HG02870 (cell line): ENCODE data around the gene TNXB.
"Not testable (repeated sequence)": the region's sequence is repeated elsewhere in the genome, so short reads cannot be mapped to it uniquely, and the experiment has no call there.

Source experiments
- ATAC-seq: cut with Tn5 transposase; IDR thresholded peaks from one replicate; pipeline ENCODE4 v1.9.1; 2021; ENCODE audit warnings: mild to moderate bottlenecking, moderate library complexity; ENCODE audit not compliant: unreplicated experiment

The TNXB gene

DNA sequence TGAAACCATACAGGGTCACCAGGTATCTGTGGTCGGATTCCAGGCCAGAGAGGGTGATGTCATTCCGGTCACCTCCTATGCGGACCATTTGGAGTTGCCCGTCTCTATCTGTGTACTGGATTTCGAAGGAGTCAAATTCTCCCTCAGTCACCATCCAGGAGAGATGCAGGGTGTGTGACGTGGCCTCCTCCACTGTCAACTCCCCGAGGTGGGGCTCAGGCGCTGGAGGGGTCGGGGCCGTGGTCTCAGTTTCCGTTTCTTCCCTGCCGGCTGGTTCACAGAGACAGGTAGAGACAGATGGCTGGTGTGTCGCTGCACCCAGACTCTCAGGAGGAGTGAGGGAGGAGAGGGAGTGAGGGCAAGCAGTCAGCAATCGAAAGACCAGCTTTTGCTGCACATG, 40.3 kb downstream of the TNXB start:
- no peak for ATAC-seq

GRCh38 chr6:32068315-32068714, 40.8 kb downstream of the TNXB start:
- ATAC-seq, result not testable (repeated sequence)

DNA sequence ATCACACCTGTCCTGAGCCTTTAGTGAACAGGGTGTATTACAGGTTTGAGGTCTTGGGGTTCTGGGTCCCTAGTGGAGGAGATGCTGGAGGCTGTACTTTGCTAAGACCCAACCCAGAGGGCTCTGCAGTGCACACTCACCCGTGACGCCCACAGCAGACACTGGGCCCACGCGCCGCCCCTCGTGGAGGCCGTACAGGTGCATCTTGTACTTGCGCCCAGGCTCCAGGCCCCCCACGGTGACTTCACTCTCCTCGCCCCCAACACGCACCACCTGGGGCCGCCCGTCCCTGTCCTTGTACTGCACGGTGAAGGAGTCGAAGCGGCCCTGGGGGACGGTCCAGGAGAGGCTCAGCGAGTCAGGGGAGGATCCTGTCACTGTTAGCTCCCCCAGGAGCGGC, 41.6 kb downstream of the TNXB start:
- ATAC-seq, result not testable (repeated sequence)

DNA sequence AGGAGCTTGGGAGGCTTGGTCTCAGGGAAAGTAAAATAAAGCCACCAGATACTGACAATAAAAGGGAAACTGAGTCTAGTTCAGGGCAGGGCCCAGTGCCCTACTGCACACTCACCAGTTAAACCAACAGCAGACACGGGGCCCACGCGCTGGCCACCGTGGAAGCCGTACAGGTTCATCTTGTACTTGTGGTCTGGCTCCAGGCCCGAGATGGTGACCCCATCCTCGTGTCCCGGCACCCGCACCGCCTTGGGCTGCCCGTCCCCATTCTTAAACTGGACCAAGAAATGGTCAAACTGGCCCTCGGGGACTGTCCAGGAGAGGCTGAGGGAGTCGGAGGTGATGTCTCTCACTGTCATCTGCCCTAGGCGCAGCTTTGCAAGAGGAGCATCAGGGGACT, 44.4 kb downstream of the TNXB start:
- ATAC-seq, result no peak

DNA sequence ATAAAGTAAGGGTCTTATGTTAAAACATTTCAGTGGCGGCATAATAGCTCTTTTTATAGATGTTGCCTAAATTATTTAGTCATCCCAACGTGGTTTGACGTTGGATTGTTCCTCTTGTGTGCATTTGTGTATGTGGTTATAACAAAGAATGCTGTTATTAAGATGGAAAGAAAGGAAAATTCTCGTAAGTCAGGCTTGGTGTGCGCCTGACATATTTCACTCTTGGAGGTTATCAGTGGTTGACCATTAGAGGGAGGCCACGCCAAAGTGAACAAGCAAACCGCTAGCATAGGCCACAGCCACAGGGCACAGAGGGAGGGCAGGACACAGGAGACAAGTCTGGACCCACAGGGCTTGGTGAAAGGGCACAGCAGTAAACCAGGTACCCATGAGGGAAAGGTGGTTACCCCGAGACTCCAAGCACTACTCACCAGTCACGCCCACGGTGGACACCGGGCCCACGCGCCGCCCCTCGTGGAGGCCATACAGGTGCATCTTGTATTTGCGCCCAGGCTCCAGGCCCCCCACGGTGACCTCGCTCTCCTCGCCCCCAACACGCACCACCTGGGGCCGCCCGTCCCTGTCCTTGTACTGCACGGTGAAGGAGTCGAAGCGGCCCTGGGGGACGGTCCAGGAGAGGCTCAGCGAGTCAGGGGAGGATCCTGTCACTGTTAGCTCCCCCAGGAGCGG, 48.0 kb downstream of the TNXB start:
- ATAC-seq, result no peak

DNA sequence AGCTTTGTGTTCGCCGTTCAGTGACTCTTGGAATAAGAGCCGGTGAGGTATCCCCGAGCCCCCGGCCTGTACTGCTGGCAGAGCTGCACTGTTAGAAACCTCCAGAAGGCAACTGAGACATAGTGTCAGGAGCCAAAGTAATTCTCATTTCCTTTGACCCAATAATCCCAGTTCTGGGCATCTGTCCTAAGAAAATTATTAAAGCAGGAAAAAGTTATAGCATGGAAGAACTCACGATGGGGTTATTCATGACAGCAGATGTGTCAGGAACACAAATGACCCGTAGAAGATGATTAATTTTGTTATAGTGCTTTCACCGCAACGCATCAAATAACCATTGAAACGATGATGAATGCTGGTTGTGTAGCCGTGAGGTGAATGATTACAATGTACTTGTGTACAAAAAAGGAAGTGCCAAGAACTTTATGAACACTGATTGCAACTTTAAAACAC, 50.6 kb downstream of the TNXB start:
- ATAC-seq, result no peak

- no peak for ATAC-seq
Measured at GRCh38 chr6:32057966-32058365, 51.2 kb downstream of the TNXB start.

- ATAC-seq, result no peak
Measured at GRCh38 chr6:32056254-32056653, 52.9 kb downstream of the TNXB start.

DNA sequence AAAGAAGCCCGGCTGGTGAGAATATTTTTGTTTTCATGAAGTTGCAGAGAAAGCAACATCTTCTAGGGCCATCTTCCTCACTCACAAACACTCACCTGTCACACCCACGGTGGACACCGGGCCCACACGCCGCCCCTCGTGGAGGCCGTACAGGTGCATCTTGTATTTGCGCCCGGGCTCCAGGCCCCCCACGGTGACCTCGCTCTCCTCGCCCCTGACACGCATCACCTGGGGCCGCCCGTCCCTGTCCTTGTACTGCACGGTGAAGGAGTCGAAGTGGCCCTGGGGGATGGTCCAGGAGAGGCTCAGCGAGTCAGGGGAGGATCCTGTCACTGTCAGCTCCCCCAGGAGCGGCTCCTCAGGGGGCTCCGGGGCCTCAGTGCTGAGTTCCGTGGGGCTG, 53.4 kb downstream of the TNXB start:
- ATAC-seq, result not testable (repeated sequence)

GRCh38 chr6:32053314-32053713, 55.8 kb downstream of the TNXB start:
- ATAC-seq, result not testable (repeated sequence)

GRCh38 chr6:32052626-32053025, 56.5 kb downstream of the TNXB start:
- ATAC-seq, result not testable (repeated sequence)

DNA sequence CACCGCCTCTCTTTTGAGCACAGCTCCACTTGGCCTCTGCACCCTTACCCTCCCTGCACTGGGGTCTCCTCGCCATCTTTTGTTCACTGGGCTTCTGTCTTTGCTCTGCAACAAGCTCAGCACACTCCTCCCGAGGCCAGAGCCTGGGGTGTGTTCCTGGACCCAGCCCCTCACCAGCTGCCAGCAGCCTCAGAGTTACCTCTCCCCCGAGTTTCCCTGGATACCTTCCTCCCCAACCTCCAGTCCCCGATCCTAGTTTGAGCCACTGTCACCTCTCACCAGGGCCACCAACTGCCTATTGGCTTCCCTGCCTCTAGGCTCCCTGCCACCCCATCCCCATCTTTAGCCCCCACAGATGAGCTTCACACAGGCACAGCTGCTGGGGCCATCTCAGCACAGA, 58.6 kb downstream of the TNXB start:
- ATAC-seq, result no peak

GRCh38 chr6:32049736-32050135, 59.4 kb downstream of the TNXB start:
- not testable (repeated sequence) for ATAC-seq

- ATAC-seq, result not testable (repeated sequence)
Measured at GRCh38 chr6:32049149-32049548, 60.0 kb downstream of the TNXB start.

- no peak for ATAC-seq
Measured at GRCh38 chr6:32047855-32048766, 61.0 kb downstream of the TNXB start.

- no peak for ATAC-seq
Measured at GRCh38 chr6:32047539-32047854, 61.6 kb downstream of the TNXB start.

GRCh38 chr6:32047084-32047478, 62.1 kb downstream of the TNXB start:
- no peak for ATAC-seq

- ATAC-seq, result no peak
Measured at GRCh38 chr6:32046450-32047083, 62.6 kb downstream of the TNXB start.

DNA sequence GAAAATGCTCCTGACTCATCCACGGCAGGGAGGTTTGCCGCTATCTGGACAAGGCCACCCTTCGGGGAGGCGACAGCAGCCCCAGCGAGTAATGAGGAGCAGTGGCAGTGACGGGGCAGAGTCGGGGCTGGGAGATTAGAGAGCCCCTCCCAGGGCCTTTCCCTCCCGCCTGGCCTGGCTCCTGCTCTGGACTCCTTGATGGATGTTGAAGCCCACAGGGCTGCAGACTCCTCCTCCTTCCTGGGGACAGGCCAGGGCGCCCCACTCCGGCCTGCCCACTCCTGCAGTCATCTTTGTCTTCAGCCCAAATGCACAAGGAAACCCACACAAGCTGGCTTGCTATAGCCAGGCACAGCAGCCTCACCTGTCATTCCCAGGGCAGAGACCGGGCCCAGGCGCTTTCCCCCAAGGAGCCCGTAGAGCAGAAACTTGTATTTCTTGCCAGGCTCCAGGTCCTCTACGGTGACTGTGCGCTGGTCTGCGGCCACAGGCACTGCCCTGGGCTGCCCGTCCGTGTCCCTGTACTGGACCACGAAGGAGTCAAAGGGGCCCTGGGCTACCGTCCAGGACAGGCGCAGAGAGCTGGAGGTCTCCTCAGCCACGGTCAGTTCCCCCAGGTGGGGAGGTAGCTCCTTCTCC, 63.2 kb downstream of the TNXB start:
- ATAC-seq, result no peak

DNA sequence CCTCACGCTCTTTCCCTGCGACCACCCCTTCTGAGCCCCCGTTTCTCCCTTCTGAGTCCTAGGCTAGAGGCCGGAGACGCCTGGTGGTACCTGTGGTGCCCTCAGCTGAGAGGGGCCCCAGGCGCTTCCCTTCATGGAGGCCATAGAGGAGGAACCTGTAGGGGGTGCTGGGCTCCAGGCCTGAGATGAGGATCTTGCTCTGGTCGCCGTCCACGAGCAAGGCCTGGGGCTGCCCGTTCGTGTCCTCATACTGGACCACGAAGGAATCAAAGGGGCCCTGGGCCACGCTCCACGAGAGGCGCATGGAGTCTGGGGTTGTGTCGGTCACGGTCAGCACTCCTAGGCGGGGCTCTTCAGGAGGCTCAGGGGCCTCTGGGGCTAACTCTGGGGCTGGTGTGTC, 64.2 kb downstream of the TNXB start:
- not testable (repeated sequence) for ATAC-seq
